HepG2 (cell line): ENCODE measurements around the gene TXNRD2. TPM values are rescaled to one million over a fixed set of nuclear protein-coding genes. Genes with fewer than 3 reads are reported as not detected.

Experiments
- ATAC-seq: fragments of 200-7000 bp; cut with Tn5 transposase; 3 replicates; pipeline ENCODE4 v1.9.1; 2020; ENCODE audit warnings: mild to moderate bottlenecking, moderate library complexity
- BruUV-seq: library from RNA; stranded (reverse); fragments of 400-500 nt; replicated peaks from 2 replicates; lab custom pipeline; 2021; lab: Mats Ljungman, UMichigan
- CTCF ChIA-PET: fragments of 300-600 bp; formaldehyde crosslinking; extraction: SDS; loops from one replicate; lab custom pipeline; 2021; ENCODE audit warnings: low total read pairs, inconsistent platforms, low intra/inter-chr PET ratio; lab: Yijun Ruan, JAX
- POLR2A ChIA-PET: fragments of 350-600 bp; sonication (Branson Sonifier 250); formaldehyde crosslinking; loops from one replicate; lab custom pipeline; 2020; ENCODE audit warnings: antibody characterized with exemption, inconsistent platforms; lab: Yijun Ruan, JAX
- DNase-seq: peaks from one replicate; pipeline ENCODE4 v3.0.0-alpha.2; 2015; ENCODE audit warnings: low spot score
- FAIRE-seq: peaks from 3 replicates; lab custom pipeline; 2011; peaks lifted over from hg19 to GRCh38; lab: Jason Lieb, UNC
- H2AFZ ChIP-seq: one replicate; pipeline ENCODE4 v1.6.1; 2011; ENCODE audit warnings: low read length, inconsistent platforms
- H3K27ac ChIP-seq: fragments of 300-600 bp; 3 replicates; pipeline ENCODE4 v1.8.0; 2011; ENCODE audit warnings: mixed run types, mild to moderate bottlenecking, mixed read lengths, low read length, inconsistent platforms; ENCODE audit not compliant: insufficient read depth; ENCODE audit errors: extremely low read length
- H3K27me3 ChIP-seq, 2 experiments: fragments of 200-600 bp in 1 of 2; 2 replicates in 1 of 2; 3 replicates in 1 of 2; pipeline versions ENCODE4 v1.6.0 to v1.8.0; 2011; ENCODE audit warnings: low read length in 2 of 2, mild to moderate bottlenecking in 2 of 2, moderate library complexity in 2 of 2, inconsistent platforms in 1 of 2; ENCODE audit not compliant: insufficient read depth in 2 of 2, control insufficient read depth in 1 of 2
- H3K36me3 ChIP-seq, 2 experiments: fragments of 200-600 bp in 1 of 2; replicated peaks in 1 of 2; 2 replicates in 1 of 2; 3 replicates in 1 of 2; pipeline versions ENCODE4 v1.5.1 to v1.8.0; 2011; ENCODE audit warnings: low read length in 2 of 2, inconsistent platforms in 1 of 2; ENCODE audit not compliant: insufficient read depth in 2 of 2, control insufficient read depth in 1 of 2
- H3K4me1 ChIP-seq: 2 replicates; pipeline ENCODE4 v1.5.1; 2012; ENCODE audit warnings: low read length, inconsistent platforms; ENCODE audit not compliant: insufficient read depth
- H3K4me2 ChIP-seq: 2 replicates; pipeline ENCODE4 v1.6.0; 2011; ENCODE audit warnings: low read depth, low read length, inconsistent platforms
- H3K4me3 ChIP-seq, 3 experiments: fragments of 200-600 bp in 1 of 3; sonication (generic), shearing (Covaris generic) in 1 of 3; replicated peaks in 1 of 3; 2 replicates each; pipeline ENCODE4 v1.5.1; 2011 to 2016; ENCODE audit warnings: low read length in 3 of 3, inconsistent platforms in 2 of 3, low read depth in 2 of 3, mild to moderate bottlenecking in 2 of 3, control low read depth in 1 of 3, mixed read lengths in 1 of 3; ENCODE audit not compliant: insufficient read depth in 1 of 3
- H3K79me2 ChIP-seq: one replicate; pipeline ENCODE4 v1.6.1; 2011; ENCODE audit warnings: low read length, inconsistent platforms; ENCODE audit not compliant: insufficient read depth
- H3K9ac ChIP-seq: 2 replicates; pipeline ENCODE4 v1.6.0; 2011; ENCODE audit warnings: mild to moderate bottlenecking, low read depth, low read length, inconsistent platforms; ENCODE audit not compliant: insufficient read depth
- H3K9me3 ChIP-seq: 2 replicates; pipeline ENCODE4 v1.5.1; 2012; ENCODE audit warnings: mild to moderate bottlenecking, low read length
- H4K20me1 ChIP-seq: 2 replicates; pipeline ENCODE4 v1.6.0; 2011; ENCODE audit warnings: inconsistent platforms, mild to moderate bottlenecking, low read length, moderate library complexity; ENCODE audit not compliant: insufficient read depth
- HMG20B ChIP-seq: conservative IDR thresholded peaks from 2 replicates; pipeline ENCODE4 v1.6.1; 2016; ENCODE audit warnings: missing genetic modification reagents, missing compliant biosample characterization
- PHF21A ChIP-seq: sonication (generic); formaldehyde crosslinking; IDR thresholded peaks from 2 replicates; pipeline ENCODE4 v1.5.0; 2020; ENCODE audit warnings: mild to moderate bottlenecking, missing genetic modification reagents
- POLR2G ChIP-seq: fragments of 200-400 bp; formaldehyde crosslinking; IDR thresholded peaks from 2 replicates; pipeline ENCODE4 v1.6.1; 2018; ENCODE audit warnings: mild to moderate bottlenecking, low read depth, low read length, moderate library complexity
- RBAK ChIP-seq: sonication (generic); formaldehyde crosslinking; IDR thresholded peaks from 2 replicates; pipeline ENCODE4 v1.5.1; 2020; ENCODE audit warnings: mild to moderate bottlenecking, missing genetic modification reagents
- SMARCC2 ChIP-seq: fragments of 450-650 bp; IDR thresholded peaks from 2 replicates; pipeline ENCODE4 v1.6.1; 2017; ENCODE audit warnings: antibody characterized with exemption, mild to moderate bottlenecking
- ZMAT3 ChIP-seq: sonication (generic); formaldehyde crosslinking; conservative IDR thresholded peaks from 2 replicates; pipeline ENCODE4 v1.7.0; 2021; ENCODE audit warnings: missing genetic modification reagents
- ZNF101 ChIP-seq: sonication (generic); formaldehyde crosslinking; IDR thresholded peaks from 2 replicates; pipeline ENCODE4 v1.4.0; 2020; ENCODE audit warnings: mild to moderate bottlenecking, low read depth, missing genetic modification reagents, borderline replicate concordance
- ZNF160 ChIP-seq: sonication (generic); formaldehyde crosslinking; IDR thresholded peaks from 2 replicates; pipeline ENCODE4 v1.8.0; 2022; ENCODE audit warnings: mild to moderate bottlenecking, inconsistent platforms, missing genetic modification reagents
- ZNF724P ChIP-seq: sonication (generic); formaldehyde crosslinking; IDR thresholded peaks from 2 replicates; pipeline ENCODE4 v1.8.0; 2022; ENCODE audit warnings: missing genetic modification reagents, borderline replicate concordance
- WGBS: methylation state at CpG from one replicate; pipeline ENCODE4 v1.1.6; 2017; ENCODE audit warnings: low lambda C conversion rate; 5-methylcytosine and 5-hydroxymethylcytosine counted together
- in situ Hi-C: cut with HindIII; loops from 2 replicates; pipeline ENCODE4 v1.10.0; 2017; ENCODE audit warnings: low pct_unique_long_range_greater_than_20kb; ENCODE audit not compliant: extremely low pct_ligation_motif_present
- intact Hi-C: fragments of 100-400 bp; cut with micrococcal nuclease; formaldehyde crosslinking; loops from one replicate; pipeline ENCODE4 v1.10.0; 2022; ENCODE audit not compliant: unreplicated experiment
- polyA plus RNA-seq, 8 experiments: library from polyadenylated mRNA; depleted of rRNA in 3 of 8; stranded (reverse) in 7 of 8; unstranded in 1 of 8; fragments of >200 nt; fragmentation: Illumina TruSeq in 4 of 8; extraction: Trizol in 4 of 8; gene quantifications; 2 replicates each; pipeline versions ENCODE4 v1.2.1 to v1.2.3, GENCODE V29; 2011 to 2016; ENCODE audit warnings: low read depth in 4 of 8, missing spikeins in 1 of 8, mixed read lengths in 1 of 8; ENCODE audit not compliant: insufficient read depth in 1 of 8
- total RNA-seq, 5 experiments: library from RNA; depleted of rRNA; stranded (reverse); fragments of >200 nt; fragmentation: Illumina TruSeq; extraction: Trizol; gene quantifications; 2 replicates each; pipeline ENCODE4 v1.2.3, GENCODE V29; 2016; ENCODE audit warnings: low read depth in 1 of 5
- TF ChIP-seq, protein P1 (sequence below): sonication (generic); formaldehyde crosslinking; IDR thresholded peaks from 2 replicates; pipeline ENCODE4 v1.4.0; 2020; ENCODE audit warnings: mild to moderate bottlenecking, missing genetic modification reagents
- TF ChIP-seq, protein P2 (sequence below): sonication (generic); formaldehyde crosslinking; IDR thresholded peaks from 2 replicates; pipeline ENCODE4 v1.8.0; 2022; ENCODE audit warnings: mild to moderate bottlenecking, missing genetic modification reagents; ENCODE audit not compliant: insufficient replicate concordance
- TF ChIP-seq, protein P3 (sequence below): sonication (generic); formaldehyde crosslinking; IDR thresholded peaks from 2 replicates; pipeline ENCODE4 v1.8.0; 2022; ENCODE audit warnings: missing genetic modification reagents, low read depth, mild to moderate bottlenecking, borderline replicate concordance
- TF ChIP-seq, protein P4 (sequence below): IDR thresholded peaks from 2 replicates; pipeline ENCODE4 v1.6.1; 2018; ENCODE audit warnings: missing genetic modification reagents, mild to moderate bottlenecking, missing compliant biosample characterization

Gene TXNRD2
- total and polyA plus RNA-seq, 2 of the 13 experiments (the other 11 are each of a cell fraction or from before 2014, with no cell fraction given), result 17.5 to 18.6 TPM

DNA sequence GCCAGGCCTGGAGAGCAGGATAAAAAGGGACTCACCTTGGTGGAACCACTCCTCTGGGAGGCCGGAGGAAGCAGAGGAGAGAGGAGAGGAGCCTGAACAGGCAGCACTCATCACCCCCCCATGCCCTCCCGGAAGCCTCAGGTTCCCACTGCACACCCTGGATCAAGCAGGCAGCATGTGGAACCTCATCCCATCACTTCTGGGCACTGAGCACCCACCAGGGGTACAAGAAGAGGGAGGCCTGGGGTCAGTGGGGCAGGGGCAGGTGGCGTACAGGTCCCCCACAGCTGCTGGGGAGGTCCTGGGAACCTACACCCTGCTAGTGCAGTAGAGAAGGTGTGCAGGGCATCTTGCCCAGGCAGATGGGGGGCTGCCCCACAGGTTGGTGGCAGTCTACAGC is 35.1 kb upstream of the TXNRD2 start (continued):
- TF ChIP-seq ZNF724P (CRISPR knock-in tag), result no peak
- TF ChIP-seq, protein P1, sequence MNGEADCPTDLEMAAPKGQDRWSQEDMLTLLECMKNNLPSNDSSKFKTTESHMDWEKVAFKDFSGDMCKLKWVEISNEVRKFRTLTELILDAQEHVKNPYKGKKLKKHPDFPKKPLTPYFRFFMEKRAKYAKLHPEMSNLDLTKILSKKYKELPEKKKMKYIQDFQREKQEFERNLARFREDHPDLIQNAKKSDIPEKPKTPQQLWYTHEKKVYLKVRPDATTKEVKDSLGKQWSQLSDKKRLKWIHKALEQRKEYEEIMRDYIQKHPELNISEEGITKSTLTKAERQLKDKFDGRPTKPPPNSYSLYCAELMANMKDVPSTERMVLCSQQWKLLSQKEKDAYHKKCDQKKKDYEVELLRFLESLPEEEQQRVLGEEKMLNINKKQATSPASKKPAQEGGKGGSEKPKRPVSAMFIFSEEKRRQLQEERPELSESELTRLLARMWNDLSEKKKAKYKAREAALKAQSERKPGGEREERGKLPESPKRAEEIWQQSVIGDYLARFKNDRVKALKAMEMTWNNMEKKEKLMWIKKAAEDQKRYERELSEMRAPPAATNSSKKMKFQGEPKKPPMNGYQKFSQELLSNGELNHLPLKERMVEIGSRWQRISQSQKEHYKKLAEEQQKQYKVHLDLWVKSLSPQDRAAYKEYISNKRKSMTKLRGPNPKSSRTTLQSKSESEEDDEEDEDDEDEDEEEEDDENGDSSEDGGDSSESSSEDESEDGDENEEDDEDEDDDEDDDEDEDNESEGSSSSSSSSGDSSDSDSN (CRISPR knock-in tag), result no peak
- TF ChIP-seq, protein P2, sequence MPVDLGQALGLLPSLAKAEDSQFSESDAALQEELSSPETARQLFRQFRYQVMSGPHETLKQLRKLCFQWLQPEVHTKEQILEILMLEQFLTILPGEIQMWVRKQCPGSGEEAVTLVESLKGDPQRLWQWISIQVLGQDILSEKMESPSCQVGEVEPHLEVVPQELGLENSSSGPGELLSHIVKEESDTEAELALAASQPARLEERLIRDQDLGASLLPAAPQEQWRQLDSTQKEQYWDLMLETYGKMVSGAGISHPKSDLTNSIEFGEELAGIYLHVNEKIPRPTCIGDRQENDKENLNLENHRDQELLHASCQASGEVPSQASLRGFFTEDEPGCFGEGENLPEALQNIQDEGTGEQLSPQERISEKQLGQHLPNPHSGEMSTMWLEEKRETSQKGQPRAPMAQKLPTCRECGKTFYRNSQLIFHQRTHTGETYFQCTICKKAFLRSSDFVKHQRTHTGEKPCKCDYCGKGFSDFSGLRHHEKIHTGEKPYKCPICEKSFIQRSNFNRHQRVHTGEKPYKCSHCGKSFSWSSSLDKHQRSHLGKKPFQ (CRISPR knock-in tag), result no peak
- TF ChIP-seq ZNF101 (CRISPR knock-in tag), result no peak
- no peak for TF ChIP-seq RBAK (CRISPR knock-in tag)

DNA sequence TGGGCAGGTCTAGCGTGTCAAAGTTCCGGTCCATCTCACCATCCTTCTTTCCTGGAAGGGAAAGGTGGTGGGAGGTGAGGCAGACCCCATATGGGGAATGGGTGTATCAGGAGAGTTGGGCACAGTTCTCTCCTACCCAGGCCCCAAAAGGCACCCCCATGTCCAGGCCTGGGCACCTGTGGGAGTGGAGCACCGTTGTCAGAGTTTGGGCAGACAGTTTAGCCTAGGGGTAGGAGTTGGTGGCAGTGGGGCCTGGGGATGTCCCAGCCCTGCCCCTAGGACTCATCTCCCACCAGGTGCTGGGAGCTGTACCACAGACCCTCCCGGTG is 34.1 kb upstream of the TXNRD2 start:
- Histone ChIP-seq H3K4me2 (no peak overlapping the region), H3K4me3 (no peak overlapping the region), H3K36me3 (peaks cover 3 to 10% of the 10 kb centered on the region in 2 experiments; a peak in 2 of 5 replicates), H3K27me3 (no peaks in the 10 kb centered on the region), H4K20me1 (no peaks in the 10 kb centered on the region), H3K79me2 (no peaks in the 10 kb centered on the region), H3K27ac (no peak overlapping the region), H3K9ac (no peak overlapping the region), H2AFZ (no peak overlapping the region), H3K9me3 (no peaks in the 10 kb centered on the region), H3K4me1 (peaks cover 29% of the 10 kb centered on the region)
- intact Hi-C loops (no loop called here), in situ Hi-C loops (no loop called here)
- ChIA-PET POLR2A (no interaction called here), CTCF (no interaction called here)
- no TSS peak for BruUV-seq
- WGBS, result 67% methylated on average over 1 of the region's 4 CpGs
- TF ChIP-seq PHF21A (no peak), ZMAT3 (no peak), HMG20B (no peak), ZNF160 (no peak), SMARCC2 (no peak), POLR2G (0 out of 2 replicates have a peak, but pooled peaks have one; percentile 40)
- TF ChIP-seq, protein P3, sequence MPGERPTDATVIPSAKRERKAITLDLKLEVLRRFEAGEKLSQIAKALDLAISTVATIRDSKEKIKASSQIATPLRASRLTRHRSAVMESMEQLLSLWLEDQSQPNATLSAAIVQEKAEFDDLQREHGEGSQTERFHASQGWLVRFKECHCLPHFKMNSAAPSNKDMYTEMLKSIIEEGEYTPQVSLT (CRISPR knock-in tag), result no peak
- TF ChIP-seq, protein P4, sequence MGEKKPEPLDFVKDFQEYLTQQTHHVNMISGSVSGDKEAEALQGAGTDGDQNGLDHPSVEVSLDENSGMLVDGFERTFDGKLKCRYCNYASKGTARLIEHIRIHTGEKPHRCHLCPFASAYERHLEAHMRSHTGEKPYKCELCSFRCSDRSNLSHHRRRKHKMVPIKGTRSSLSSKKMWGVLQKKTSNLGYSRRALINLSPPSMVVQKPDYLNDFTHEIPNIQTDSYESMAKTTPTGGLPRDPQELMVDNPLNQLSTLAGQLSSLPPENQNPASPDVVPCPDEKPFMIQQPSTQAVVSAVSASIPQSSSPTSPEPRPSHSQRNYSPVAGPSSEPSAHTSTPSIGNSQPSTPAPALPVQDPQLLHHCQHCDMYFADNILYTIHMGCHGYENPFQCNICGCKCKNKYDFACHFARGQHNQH (CRISPR knock-in tag), result no peak
- FAIRE-seq, result no peak
- ATAC-seq, result no peak
- no peak for DNase-seq
